Measurements from ENCODE around the gene VMO1.

DNA sequence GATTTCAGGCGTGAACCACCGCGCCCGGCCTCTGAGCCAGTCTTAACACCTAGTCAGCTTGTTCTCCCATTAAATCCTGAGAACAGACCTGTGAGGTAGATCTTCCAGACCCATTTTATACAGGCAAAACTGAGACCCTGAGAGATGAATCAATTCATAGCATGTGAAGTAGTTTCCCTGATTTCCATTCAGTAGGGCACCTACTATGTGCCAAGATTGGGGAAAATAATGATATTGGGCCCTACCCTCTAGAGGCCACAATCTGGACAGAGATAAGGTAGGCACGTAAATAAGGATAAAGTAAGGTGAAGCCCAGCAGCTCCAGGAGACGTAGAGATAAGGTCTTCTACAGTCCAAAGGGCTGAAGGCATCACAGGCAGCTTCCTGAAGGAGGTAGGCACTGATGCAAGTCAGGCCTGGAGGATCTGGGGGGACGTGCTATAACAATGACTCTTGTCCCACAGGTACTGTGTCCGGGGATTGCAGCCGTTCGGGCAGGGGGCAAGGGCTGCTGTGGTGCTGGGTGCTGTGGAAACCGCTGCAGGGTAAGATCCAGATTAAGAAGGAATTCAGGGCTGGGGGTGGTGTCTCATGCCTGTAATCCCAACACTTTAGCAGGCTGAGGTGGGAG lies 5.7 kb downstream of the VMO1 start:
- TF ChIP-seq GATA3 (IDR thresholded peaks at IDR 0.05; ENCODE audit: low read depth, low read length) (no peak), GATA2 (IDR thresholded peaks at IDR 0.05; ENCODE audit: low read depth, low read length) (no peak)
